HepG2 (cell line): ENCODE results near the gene BPIFB4. TPM values are rescaled to one million over a fixed set of nuclear protein-coding genes. Genes with fewer than 3 reads are reported as not detected.

Experiments
- ATAC-seq: fragments of 200-7000 bp; cut with Tn5 transposase; 3 replicates; pipeline ENCODE4 v1.9.1; 2020; ENCODE audit warnings: mild to moderate bottlenecking, moderate library complexity
- BruUV-seq: library from RNA; stranded (reverse); fragments of 400-500 nt; replicated peaks from 2 replicates; lab custom pipeline; 2021; lab: Mats Ljungman, UMichigan
- CTCF ChIA-PET: fragments of 300-600 bp; formaldehyde crosslinking; extraction: SDS; loops from one replicate; lab custom pipeline; 2021; ENCODE audit warnings: low total read pairs, inconsistent platforms, low intra/inter-chr PET ratio; lab: Yijun Ruan, JAX
- POLR2A ChIA-PET: fragments of 350-600 bp; sonication (Branson Sonifier 250); formaldehyde crosslinking; loops from one replicate; lab custom pipeline; 2020; ENCODE audit warnings: antibody characterized with exemption, inconsistent platforms; lab: Yijun Ruan, JAX
- DNase-seq: peaks from one replicate; pipeline ENCODE4 v3.0.0-alpha.2; 2015; ENCODE audit warnings: low spot score
- FAIRE-seq: peaks from 3 replicates; lab custom pipeline; 2011; peaks lifted over from hg19 to GRCh38; lab: Jason Lieb, UNC
- H2AFZ ChIP-seq: one replicate; pipeline ENCODE4 v1.6.1; 2011; ENCODE audit warnings: low read length, inconsistent platforms
- H3K27ac ChIP-seq: fragments of 300-600 bp; 3 replicates; pipeline ENCODE4 v1.8.0; 2011; ENCODE audit warnings: mixed run types, mild to moderate bottlenecking, mixed read lengths, low read length, inconsistent platforms; ENCODE audit not compliant: insufficient read depth; ENCODE audit errors: extremely low read length
- H3K27me3 ChIP-seq, 2 experiments: fragments of 200-600 bp in 1 of 2; 2 replicates in 1 of 2; 3 replicates in 1 of 2; pipeline versions ENCODE4 v1.6.0 to v1.8.0; 2011; ENCODE audit warnings: low read length in 2 of 2, mild to moderate bottlenecking in 2 of 2, moderate library complexity in 2 of 2, inconsistent platforms in 1 of 2; ENCODE audit not compliant: insufficient read depth in 2 of 2, control insufficient read depth in 1 of 2
- H3K36me3 ChIP-seq, 2 experiments: fragments of 200-600 bp in 1 of 2; replicated peaks in 1 of 2; 2 replicates in 1 of 2; 3 replicates in 1 of 2; pipeline versions ENCODE4 v1.5.1 to v1.8.0; 2011; ENCODE audit warnings: low read length in 2 of 2, inconsistent platforms in 1 of 2; ENCODE audit not compliant: insufficient read depth in 2 of 2, control insufficient read depth in 1 of 2
- H3K4me1 ChIP-seq: 2 replicates; pipeline ENCODE4 v1.5.1; 2012; ENCODE audit warnings: low read length, inconsistent platforms; ENCODE audit not compliant: insufficient read depth
- H3K4me2 ChIP-seq: 2 replicates; pipeline ENCODE4 v1.6.0; 2011; ENCODE audit warnings: low read depth, low read length, inconsistent platforms
- H3K4me3 ChIP-seq, 3 experiments: fragments of 200-600 bp in 1 of 3; sonication (generic), shearing (Covaris generic) in 1 of 3; replicated peaks in 1 of 3; 2 replicates each; pipeline ENCODE4 v1.5.1; 2011 to 2016; ENCODE audit warnings: low read length in 3 of 3, inconsistent platforms in 2 of 3, low read depth in 2 of 3, mild to moderate bottlenecking in 2 of 3, control low read depth in 1 of 3, mixed read lengths in 1 of 3; ENCODE audit not compliant: insufficient read depth in 1 of 3
- H3K79me2 ChIP-seq: one replicate; pipeline ENCODE4 v1.6.1; 2011; ENCODE audit warnings: low read length, inconsistent platforms; ENCODE audit not compliant: insufficient read depth
- H3K9ac ChIP-seq: 2 replicates; pipeline ENCODE4 v1.6.0; 2011; ENCODE audit warnings: mild to moderate bottlenecking, low read depth, low read length, inconsistent platforms; ENCODE audit not compliant: insufficient read depth
- H3K9me3 ChIP-seq: 2 replicates; pipeline ENCODE4 v1.5.1; 2012; ENCODE audit warnings: mild to moderate bottlenecking, low read length
- H4K20me1 ChIP-seq: 2 replicates; pipeline ENCODE4 v1.6.0; 2011; ENCODE audit warnings: inconsistent platforms, mild to moderate bottlenecking, low read length, moderate library complexity; ENCODE audit not compliant: insufficient read depth
- ATF3 ChIP-seq: sonication (generic); formaldehyde crosslinking; IDR thresholded peaks from 2 replicates; pipeline ENCODE4 v1.4.0; 2020; ENCODE audit warnings: missing genetic modification reagents
- ATF7 ChIP-seq, 2 experiments: fragments of 450-650 bp in 1 of 2; sonication (generic) in 1 of 2; formaldehyde crosslinking in 1 of 2; IDR thresholded peaks; 2 replicates each; pipeline versions ENCODE4 v1.4.0 to v1.6.1; 2016 to 2020; ENCODE audit warnings: antibody characterized with exemption in 1 of 2, mild to moderate bottlenecking in 1 of 2, missing genetic modification reagents in 1 of 2
- BRCA1 ChIP-seq: sonication (generic); formaldehyde crosslinking; IDR thresholded peaks from 2 replicates; pipeline ENCODE4 v1.4.0; 2020; ENCODE audit warnings: missing genetic modification reagents
- FOXO4 ChIP-seq: sonication (generic); formaldehyde crosslinking; conservative IDR thresholded peaks from 2 replicates; pipeline ENCODE4 v1.8.1; 2023; ENCODE audit warnings: missing genetic modification reagents
- HMGA1 ChIP-seq: sonication (generic); formaldehyde crosslinking; conservative IDR thresholded peaks from 2 replicates; pipeline ENCODE4 v1.4.0; 2020; ENCODE audit warnings: missing genetic modification reagents
- KAT7 ChIP-seq: IDR thresholded peaks from 2 replicates; pipeline ENCODE4 v1.6.1; 2018; ENCODE audit warnings: borderline replicate concordance, missing compliant biosample characterization
- KLF12 ChIP-seq: sonication (generic); formaldehyde crosslinking; IDR thresholded peaks from 2 replicates; pipeline ENCODE4 v1.4.0; 2020; ENCODE audit warnings: missing genetic modification reagents, borderline replicate concordance
- MAFK ChIP-seq, 2 experiments: IDR thresholded peaks in 1 of 2; conservative IDR thresholded peaks in 1 of 2; 2 replicates each; pipeline ENCODE4 v1.6.1; 2011; ENCODE audit warnings: improper control_type of control experiment in 2 of 2, low read length in 2 of 2
- NFE2L2 ChIP-seq: fragments of 150-350 bp; IDR thresholded peaks from 2 replicates; pipeline ENCODE4 v1.6.1; 2014; ENCODE audit warnings: low read length
- RNF2 ChIP-seq: fragments of 450-650 bp; conservative IDR thresholded peaks from 2 replicates; pipeline ENCODE4 v1.6.1; 2016; ENCODE audit warnings: low read depth
- SIN3A ChIP-seq: IDR thresholded peaks from 2 replicates; pipeline ENCODE4 v1.6.1; 2011; ENCODE audit warnings: low read depth, mild to moderate bottlenecking, control low read depth, low read length, borderline replicate concordance
- XRCC5 ChIP-seq: fragments of 200-400 bp; formaldehyde crosslinking; optimal IDR thresholded peaks from 2 replicates; pipeline ENCODE3; 2017; ENCODE audit warnings: mild to moderate bottlenecking, low read length
- ZBTB25 ChIP-seq: IDR thresholded peaks from 2 replicates; pipeline ENCODE4 v1.6.1; 2018; ENCODE audit warnings: missing genetic modification reagents
- ZNF44 ChIP-seq: sonication (generic); formaldehyde crosslinking; IDR thresholded peaks from 2 replicates; pipeline ENCODE4 v1.5.1; 2020; ENCODE audit warnings: mild to moderate bottlenecking, missing genetic modification reagents
- ZNF557 ChIP-seq: sonication (generic); formaldehyde crosslinking; IDR thresholded peaks from 2 replicates; pipeline ENCODE4 v1.4.0; 2020; ENCODE audit warnings: missing genetic modification reagents
- WGBS: methylation state at CpG from one replicate; pipeline ENCODE4 v1.1.6; 2017; ENCODE audit warnings: low lambda C conversion rate; 5-methylcytosine and 5-hydroxymethylcytosine counted together
- in situ Hi-C: cut with HindIII; loops from 2 replicates; pipeline ENCODE4 v1.10.0; 2017; ENCODE audit warnings: low pct_unique_long_range_greater_than_20kb; ENCODE audit not compliant: extremely low pct_ligation_motif_present
- intact Hi-C: fragments of 100-400 bp; cut with micrococcal nuclease; formaldehyde crosslinking; loops from one replicate; pipeline ENCODE4 v1.10.0; 2022; ENCODE audit not compliant: unreplicated experiment
- polyA plus RNA-seq, 8 experiments: library from polyadenylated mRNA; depleted of rRNA in 3 of 8; stranded (reverse) in 7 of 8; unstranded in 1 of 8; fragments of >200 nt; fragmentation: Illumina TruSeq in 4 of 8; extraction: Trizol in 4 of 8; gene quantifications; 2 replicates each; pipeline versions ENCODE4 v1.2.1 to v1.2.3, GENCODE V29; 2011 to 2016; ENCODE audit warnings: low read depth in 4 of 8, missing spikeins in 1 of 8, mixed read lengths in 1 of 8; ENCODE audit not compliant: insufficient read depth in 1 of 8
- total RNA-seq, 5 experiments: library from RNA; depleted of rRNA; stranded (reverse); fragments of >200 nt; fragmentation: Illumina TruSeq; extraction: Trizol; gene quantifications; 2 replicates each; pipeline ENCODE4 v1.2.3, GENCODE V29; 2016; ENCODE audit warnings: low read depth in 1 of 5
- TF ChIP-seq, protein P1 (sequence below): sonication (generic); formaldehyde crosslinking; IDR thresholded peaks from 2 replicates; pipeline ENCODE4 v1.4.0; 2020; ENCODE audit warnings: missing genetic modification reagents
- TF ChIP-seq, protein P2 (sequence below), 2 experiments: sonication (generic) in 1 of 2; formaldehyde crosslinking in 1 of 2; IDR thresholded peaks; 2 replicates each; pipeline versions ENCODE4 v1.4.0 to v1.6.1; 2018 to 2020; ENCODE audit warnings: missing genetic modification reagents in 2 of 2, borderline replicate concordance in 1 of 2, low read depth in 1 of 2, mild to moderate bottlenecking in 1 of 2, missing biosample characterization in 1 of 2

The BPIFB4 gene
- total and polyA plus RNA-seq, 2 of the 13 experiments (the other 11 are each of a cell fraction or from before 2014, with no cell fraction given), result 0.09 TPM; not detected in 1

DNA sequence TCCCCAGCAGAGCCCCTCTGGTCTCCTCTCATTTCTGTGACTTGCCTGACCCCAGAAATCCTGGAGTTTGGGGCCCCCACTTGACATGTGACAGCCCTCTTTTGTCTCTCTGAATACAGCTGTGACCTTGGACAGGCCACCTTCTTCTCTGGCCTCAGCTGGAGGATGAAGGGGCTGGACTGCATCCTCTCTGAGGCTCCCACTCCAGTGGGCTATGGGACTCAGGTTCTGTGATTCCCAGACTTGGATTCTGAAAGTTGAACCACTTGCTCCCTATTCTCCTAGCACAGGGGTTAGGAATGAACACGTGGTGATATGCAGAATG, 16.7 kb upstream of the BPIFB4 start:
- in situ Hi-C loops (no loop called here), intact Hi-C loops (no loop called here)
- Histone ChIP-seq H3K4me1 (no peaks in the 10 kb centered on the region), H3K4me3 (no peak overlapping the region), H3K4me2 (no peak overlapping the region), H3K9me3 (no peaks in the 10 kb centered on the region), H4K20me1 (no peaks in the 10 kb centered on the region), H3K27ac (no peak overlapping the region), H3K9ac (no peak overlapping the region), H3K27me3 (peaks cover 6 to 55% of the 10 kb centered on the region in 2 experiments; a peak in 4 of 5 replicates), H2AFZ (no peak overlapping the region), H3K36me3 (no peaks in the 10 kb centered on the region), H3K79me2 (no peaks in the 10 kb centered on the region)
- ChIA-PET POLR2A (no interaction called here), CTCF (no interaction called here)
- ATAC-seq (no peak), FAIRE-seq (no peak), DNase-seq (no peak)
- 11% methylated on average over 1 of the region's 1 CpG for WGBS
- no TSS peak for BruUV-seq
- no peak for TF ChIP-seq BRCA1 (CRISPR knock-in tag)
- no peak for TF ChIP-seq KAT7 (CRISPR knock-in tag)
- TF ChIP-seq SIN3A, result no peak
- no peak for TF ChIP-seq HMGA1 (CRISPR knock-in tag)
- TF ChIP-seq ATF7 (IDR thresholded peaks at IDR 0.05), result no peak
- no peak for TF ChIP-seq ATF7 (CRISPR knock-in tag; IDR thresholded peaks at IDR 0.05)
- TF ChIP-seq, protein P1, sequence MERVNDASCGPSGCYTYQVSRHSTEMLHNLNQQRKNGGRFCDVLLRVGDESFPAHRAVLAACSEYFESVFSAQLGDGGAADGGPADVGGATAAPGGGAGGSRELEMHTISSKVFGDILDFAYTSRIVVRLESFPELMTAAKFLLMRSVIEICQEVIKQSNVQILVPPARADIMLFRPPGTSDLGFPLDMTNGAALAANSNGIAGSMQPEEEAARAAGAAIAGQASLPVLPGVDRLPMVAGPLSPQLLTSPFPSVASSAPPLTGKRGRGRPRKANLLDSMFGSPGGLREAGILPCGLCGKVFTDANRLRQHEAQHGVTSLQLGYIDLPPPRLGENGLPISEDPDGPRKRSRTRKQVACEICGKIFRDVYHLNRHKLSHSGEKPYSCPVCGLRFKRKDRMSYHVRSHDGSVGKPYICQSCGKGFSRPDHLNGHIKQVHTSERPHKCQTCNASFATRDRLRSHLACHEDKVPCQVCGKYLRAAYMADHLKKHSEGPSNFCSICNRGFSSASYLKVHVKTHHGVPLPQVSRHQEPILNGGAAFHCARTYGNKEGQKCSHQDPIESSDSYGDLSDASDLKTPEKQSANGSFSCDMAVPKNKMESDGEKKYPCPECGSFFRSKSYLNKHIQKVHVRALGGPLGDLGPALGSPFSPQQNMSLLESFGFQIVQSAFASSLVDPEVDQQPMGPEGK (CRISPR knock-in tag), result no peak
- no peak for TF ChIP-seq FOXO4
- no peak for TF ChIP-seq RNF2
- no peak for TF ChIP-seq XRCC5
- TF ChIP-seq NFE2L2, result no peak
- no peak for TF ChIP-seq ZNF557 (CRISPR knock-in tag)
- no peak for TF ChIP-seq ZBTB25 (CRISPR knock-in tag)
- no peak for TF ChIP-seq ZNF44 (CRISPR knock-in tag)
- TF ChIP-seq KLF12 (CRISPR knock-in tag), result no peak
- TF ChIP-seq MAFK (conservative IDR thresholded peaks at IDR 0.05 in 1 of 2, IDR thresholded peaks at IDR 0.05 in 1 of 2; ENCODE audit: low read length in 2 of 2), result no peak
- TF ChIP-seq, protein P2, sequence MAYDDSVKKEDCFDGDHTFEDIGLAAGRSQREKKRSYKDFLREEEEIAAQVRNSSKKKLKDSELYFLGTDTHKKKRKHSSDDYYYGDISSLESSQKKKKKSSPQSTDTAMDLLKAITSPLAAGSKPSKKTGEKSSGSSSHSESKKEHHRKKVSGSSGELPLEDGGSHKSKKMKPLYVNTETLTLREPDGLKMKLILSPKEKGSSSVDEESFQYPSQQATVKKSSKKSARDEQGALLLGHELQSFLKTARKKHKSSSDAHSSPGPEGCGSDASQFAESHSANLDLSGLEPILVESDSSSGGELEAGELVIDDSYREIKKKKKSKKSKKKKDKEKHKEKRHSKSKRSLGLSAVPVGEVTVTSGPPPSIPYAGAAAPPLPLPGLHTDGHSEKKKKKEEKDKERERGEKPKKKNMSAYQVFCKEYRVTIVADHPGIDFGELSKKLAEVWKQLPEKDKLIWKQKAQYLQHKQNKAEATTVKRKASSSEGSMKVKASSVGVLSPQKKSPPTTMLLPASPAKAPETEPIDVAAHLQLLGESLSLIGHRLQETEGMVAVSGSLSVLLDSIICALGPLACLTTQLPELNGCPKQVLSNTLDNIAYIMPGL (CRISPR knock-in tag; IDR thresholded peaks at IDR 0.05; ENCODE audit: borderline replicate concordance in 1 of 2, low read depth in 1 of 2), result no peak
- TF ChIP-seq ATF3 (CRISPR knock-in tag), result no peak
